SK-N-SH treated with all-trans-retinoic acid at 6 μM for 48 hours (cell line): ENCODE data around the gene NOBOX.
"Not testable (repeated sequence)": the region's sequence is repeated elsewhere in the genome, so short reads cannot be mapped to it uniquely, and the experiment has no call there.

Experiments
- CSRNP3 ChIP-seq: fragments of 250-450 bp; sonication (Bioruptor Pico); IDR thresholded peaks from 2 replicates; pipeline ENCODE4 v1.5.1; 2021; ENCODE audit warnings: mild to moderate bottlenecking, moderate library complexity
- ESRRG ChIP-seq: fragments of 250-450 bp; sonication (Bioruptor Pico); IDR thresholded peaks from 2 replicates; pipeline ENCODE4 v1.6.1; 2021; ENCODE audit warnings: mild to moderate bottlenecking
- PATZ1 ChIP-seq: fragments of 250-450 bp; sonication (Bioruptor Pico); IDR thresholded peaks from 2 replicates; pipeline ENCODE4 v1.8.0; 2020; ENCODE audit warnings: mild to moderate bottlenecking, moderate library complexity, borderline replicate concordance
- TOX ChIP-seq: fragments of 250-450 bp; sonication (Bioruptor Pico); IDR thresholded peaks from 2 replicates; pipeline ENCODE4 v1.8.0; 2021; ENCODE audit warnings: mild to moderate bottlenecking, moderate library complexity, borderline replicate concordance

DNA sequence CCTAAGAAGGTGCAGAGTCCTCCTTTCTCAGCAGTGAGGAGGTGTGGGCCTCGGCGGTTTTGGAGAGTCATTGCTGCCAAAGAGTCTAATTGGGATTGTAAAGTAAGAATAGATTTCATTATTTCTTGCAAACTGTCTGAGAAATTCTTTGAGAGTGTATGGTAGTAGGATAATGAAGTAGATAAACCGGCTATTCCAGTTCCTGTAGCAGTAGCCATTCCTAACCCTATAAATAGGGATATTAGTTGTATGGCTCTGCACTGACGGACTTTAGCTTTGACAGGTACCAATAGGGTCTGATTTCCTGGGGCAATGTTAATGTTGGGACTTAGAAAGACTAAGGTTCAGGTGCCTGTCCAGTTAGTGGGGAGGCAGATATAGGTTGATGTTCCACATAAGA is 15.4 kb upstream of the NOBOX start:
- not testable (repeated sequence) for TF ChIP-seq TOX (CRISPR knock-in tag); PATZ1 (CRISPR knock-in tag); ESRRG; CSRNP3 (CRISPR knock-in tag)
